ENCODE data around the gene FGD4. TPM values are rescaled to one million over a fixed set of nuclear protein-coding genes. Genes with fewer than 3 reads are reported as not detected.

FGD4 gene
- total and polyA plus RNA-seq, 9 of the 15 experiments (the other 6 are each of a cell fraction or from before 2014, with no cell fraction given) = 0.05 to 0.51 (median 0.27) TPM

GRCh38 chr12:32435921-32436705 lies 36.8 kb downstream of the FGD4 start:
- FAIRE-seq (no peak), DNase-seq (ENCODE audit: extremely low read depth in 1 of 4, low spot score in 3 of 4) (no peak), ATAC-seq (no peak)
- Histone ChIP-seq H3K9ac (ENCODE audit: insufficient read depth in 1 of 2, low read depth in 2 of 2, low read length in 2 of 2) (no peak overlapping the region), H3K27ac (ENCODE audit: extremely low read depth, low read depth, low read length) (no peak overlapping the region), H3K36me3 (ENCODE audit: control insufficient read depth, insufficient read depth, low read length) (no peaks in the 10 kb centered on the region), H3K4me1 (replicated peaks in 1 of 2; ENCODE audit: control insufficient read depth in 2 of 2, insufficient read depth in 2 of 2, low read length in 2 of 2) (no peaks in the 10 kb centered on the region), H2AFZ (ENCODE audit: low read depth, low read length) (no peak overlapping the region), H4K20me1 (replicated peaks; ENCODE audit: control insufficient read depth, insufficient read depth, low read length) (no peaks in the 10 kb centered on the region), H3K79me2 (ENCODE audit: control insufficient read depth, insufficient read depth, low read length) (no peaks in the 10 kb centered on the region), H3K4me2 (ENCODE audit: insufficient read depth, low read length) (no peak overlapping the region), H3K27me3 (ENCODE audit: control insufficient read depth in 2 of 2, insufficient read depth in 2 of 2, low read length in 2 of 2) (peaks cover 27 to 34% of the 10 kb centered on the region in 2 experiments; a peak in 4 of 5 replicates), H3K9me1 (ENCODE audit: control insufficient read depth, insufficient read depth, low read length) (no peaks in the 10 kb centered on the region), H3K4me3 (no peak overlapping the region), H3K9me3 (replicated peaks; ENCODE audit: control insufficient read depth, insufficient read depth, low read depth, low read length) (no peaks in the 10 kb centered on the region)
- BruUV-seq (replicated peaks) = no TSS peak
- ChIA-PET POLR2A (no interaction called here), CTCF (ENCODE audit: low intra/inter-chr PET ratio) (no interaction called here)
- in situ Hi-C loops (cut with MboI) (no loop called here), intact Hi-C loops (cut with micrococcal nuclease) (no loop called here)
- TF ChIP-seq CAMTA2 (CRISPR knock-in tag; conservative IDR thresholded peaks at IDR 0.05) (no peak), RAD51 (IDR thresholded peaks at IDR 0.05; ENCODE audit: borderline replicate concordance, low read depth) (no peak), SRSF1 (IDR thresholded peaks at IDR 0.05; ENCODE audit: low read depth, low read length) (no peak), TBP (optimal IDR thresholded peaks at IDR 0.05; ENCODE audit: low read depth, low read length) (no peak), XRCC5 (IDR thresholded peaks at IDR 0.05; ENCODE audit: low read depth, low read length) (no peak), MAFF (IDR thresholded peaks at IDR 0.05; ENCODE audit: low read length) (no peak), CUX1 (CRISPR knock-in tag; IDR thresholded peaks at IDR 0.05) (no peak), PHF21A (IDR thresholded peaks at IDR 0.05; ENCODE audit: borderline replicate concordance, low read depth) (no peak), PRPF4 (IDR thresholded peaks at IDR 0.05; ENCODE audit: insufficient read depth, low read depth, low read length, poor library complexity, severe bottlenecking) (no peak), KDM1A (IDR thresholded peaks at IDR 0.05) (no peak), DACH1 (IDR thresholded peaks at IDR 0.05; ENCODE audit: partially characterized antibody) (no peak)
- WGBS (ENCODE audit: insufficient coverage, low coverage, missing lambda C conversion rate) = 5% methylated on average over 7 of the region's 7 CpGs

Data from K562 (cell line).